ENCODE data around the gene GNAI2.

GNAI2 gene

GRCh38 chr3:50218448-50218847 is 17.6 kb upstream of the GNAI2 start:
- H3F3A ChIP-seq (ENCODE audit: low read depth) = no peaks in the 10 kb centered on the region
- H2AFZ ChIP-seq (ENCODE audit: low read length) = no peak overlapping the region
- no peak for TF ChIP-seq EZH2phosphoT487 (IDR thresholded peaks at IDR 0.05; ENCODE audit: borderline replicate concordance)
- TF ChIP-seq, protein P1, sequence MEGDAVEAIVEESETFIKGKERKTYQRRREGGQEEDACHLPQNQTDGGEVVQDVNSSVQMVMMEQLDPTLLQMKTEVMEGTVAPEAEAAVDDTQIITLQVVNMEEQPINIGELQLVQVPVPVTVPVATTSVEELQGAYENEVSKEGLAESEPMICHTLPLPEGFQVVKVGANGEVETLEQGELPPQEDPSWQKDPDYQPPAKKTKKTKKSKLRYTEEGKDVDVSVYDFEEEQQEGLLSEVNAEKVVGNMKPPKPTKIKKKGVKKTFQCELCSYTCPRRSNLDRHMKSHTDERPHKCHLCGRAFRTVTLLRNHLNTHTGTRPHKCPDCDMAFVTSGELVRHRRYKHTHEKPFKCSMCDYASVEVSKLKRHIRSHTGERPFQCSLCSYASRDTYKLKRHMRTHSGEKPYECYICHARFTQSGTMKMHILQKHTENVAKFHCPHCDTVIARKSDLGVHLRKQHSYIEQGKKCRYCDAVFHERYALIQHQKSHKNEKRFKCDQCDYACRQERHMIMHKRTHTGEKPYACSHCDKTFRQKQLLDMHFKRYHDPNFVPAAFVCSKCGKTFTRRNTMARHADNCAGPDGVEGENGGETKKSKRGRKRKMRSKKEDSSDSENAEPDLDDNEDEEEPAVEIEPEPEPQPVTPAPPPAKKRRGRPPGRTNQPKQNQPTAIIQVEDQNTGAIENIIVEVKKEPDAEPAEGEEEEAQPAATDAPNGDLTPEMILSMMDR (conservative IDR thresholded peaks at IDR 0.05; ENCODE audit: low read length) = no peak
- no peak overlapping the region for H3K9ac ChIP-seq (ENCODE audit: low read depth, low read length, poor library complexity, severe bottlenecking)
- no peaks in the 10 kb centered on the region for H3K36me3 ChIP-seq (ENCODE audit: insufficient read depth, low read length)
- no peaks in the 10 kb centered on the region for H3K9me2 ChIP-seq (replicated peaks; ENCODE audit: low read depth, low read length)
- no peaks in the 10 kb centered on the region for H3K9me3 ChIP-seq (ENCODE audit: insufficient read depth, low read depth, low read length)
- H3K79me2 ChIP-seq (ENCODE audit: insufficient read depth, low read length) = no peaks in the 10 kb centered on the region
- H3K4me2 ChIP-seq (ENCODE audit: low read depth, low read length, poor library complexity, severe bottlenecking) = no peak overlapping the region
- no peaks in the 10 kb centered on the region for H3K27me3 ChIP-seq (ENCODE audit: insufficient read depth, low read length, poor library complexity, severe bottlenecking)
- no peaks in the 10 kb centered on the region for H3K4me1 ChIP-seq (ENCODE audit: insufficient read depth, low read length, poor library complexity, severe bottlenecking)
- H4K20me1 ChIP-seq (ENCODE audit: insufficient read depth, low read length, poor library complexity, severe bottlenecking) = no peaks in the 10 kb centered on the region
- no peak overlapping the region for H3K4me3 ChIP-seq (ENCODE audit: low read length, poor library complexity, severe bottlenecking)

- Histone ChIP-seq H3K79me2 (ENCODE audit: insufficient read depth, low read length) (no peaks in the 10 kb centered on the region), H3K9ac (ENCODE audit: low read depth, low read length, poor library complexity, severe bottlenecking) (no peak overlapping the region), H3K4me2 (ENCODE audit: low read depth, low read length, poor library complexity, severe bottlenecking) (no peak overlapping the region), H4K20me1 (ENCODE audit: insufficient read depth, low read length, poor library complexity, severe bottlenecking) (no peaks in the 10 kb centered on the region), H3K27me3 (ENCODE audit: insufficient read depth, low read length, poor library complexity, severe bottlenecking) (no peaks in the 10 kb centered on the region), H3K9me2 (replicated peaks; ENCODE audit: low read depth, low read length) (no peaks in the 10 kb centered on the region), H3K9me3 (ENCODE audit: insufficient read depth, low read depth, low read length) (no peaks in the 10 kb centered on the region), H2AFZ (ENCODE audit: low read length) (no peak overlapping the region), H3K4me1 (ENCODE audit: insufficient read depth, low read length, poor library complexity, severe bottlenecking) (no peaks in the 10 kb centered on the region), H3K36me3 (ENCODE audit: insufficient read depth, low read length) (no peaks in the 10 kb centered on the region), H3F3A (ENCODE audit: low read depth) (no peaks in the 10 kb centered on the region), H3K4me3 (ENCODE audit: low read length, poor library complexity, severe bottlenecking) (no peak overlapping the region)
- no peak for TF ChIP-seq EZH2phosphoT487 (IDR thresholded peaks at IDR 0.05; ENCODE audit: borderline replicate concordance)
- TF ChIP-seq, protein P1 (conservative IDR thresholded peaks at IDR 0.05; ENCODE audit: low read length) = no peak
These were observed 16.7 kb upstream of the GNAI2 start for GRCh38 chr3:50219285-50219684.

DNA sequence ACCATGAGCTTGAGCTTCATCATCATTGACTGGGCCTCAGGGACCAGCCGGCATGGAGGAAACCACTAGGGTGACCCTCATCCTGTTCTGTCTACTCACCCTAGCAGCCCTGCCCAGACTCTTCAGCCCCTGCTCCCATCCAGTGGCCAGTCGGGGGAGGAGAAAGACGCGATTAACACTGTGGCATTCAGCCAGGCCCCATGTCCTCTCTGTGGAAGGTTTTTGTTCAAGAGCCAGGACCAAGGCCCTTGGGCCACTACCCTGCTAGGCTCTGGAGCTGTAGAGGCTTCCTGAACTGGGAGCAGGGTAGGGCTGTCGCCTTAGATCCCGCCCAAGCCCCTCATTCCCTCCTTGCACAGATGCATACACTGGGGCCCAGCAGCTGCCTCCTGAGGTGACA is 15.9 kb upstream of the GNAI2 start:
- Histone ChIP-seq H3K79me2 (ENCODE audit: insufficient read depth, low read length) (no peaks in the 10 kb centered on the region), H3K36me3 (ENCODE audit: insufficient read depth, low read length) (no peaks in the 10 kb centered on the region), H3F3A (ENCODE audit: low read depth) (no peaks in the 10 kb centered on the region), H3K9ac (ENCODE audit: low read depth, low read length, poor library complexity, severe bottlenecking) (no peak overlapping the region), H3K9me3 (ENCODE audit: insufficient read depth, low read depth, low read length) (no peaks in the 10 kb centered on the region), H3K9me2 (replicated peaks; ENCODE audit: low read depth, low read length) (no peaks in the 10 kb centered on the region), H3K4me3 (ENCODE audit: low read length, poor library complexity, severe bottlenecking) (no peak overlapping the region), H3K4me1 (ENCODE audit: insufficient read depth, low read length, poor library complexity, severe bottlenecking) (no peaks in the 10 kb centered on the region), H3K27me3 (ENCODE audit: insufficient read depth, low read length, poor library complexity, severe bottlenecking) (no peaks in the 10 kb centered on the region), H4K20me1 (ENCODE audit: insufficient read depth, low read length, poor library complexity, severe bottlenecking) (no peaks in the 10 kb centered on the region), H3K4me2 (ENCODE audit: low read depth, low read length, poor library complexity, severe bottlenecking) (no peak overlapping the region), H2AFZ (ENCODE audit: low read length) (no peak overlapping the region)
- no peak for TF ChIP-seq EZH2phosphoT487 (IDR thresholded peaks at IDR 0.05; ENCODE audit: borderline replicate concordance)
- TF ChIP-seq, protein P1 (conservative IDR thresholded peaks at IDR 0.05; ENCODE audit: low read length) = no peak
